GM19351 (cell line): ENCODE data around the gene LCMT1.
"Not testable (repeated sequence)": the region's sequence is repeated elsewhere in the genome, so short reads cannot be mapped to it uniquely, and the experiment has no call there.

Experiments
- ATAC-seq: cut with Tn5 transposase; IDR thresholded peaks from one replicate; pipeline ENCODE4 v1.9.1; 2021; ENCODE audit warnings: mild to moderate bottlenecking, moderate library complexity; ENCODE audit not compliant: unreplicated experiment

Gene LCMT1

GRCh38 chr16:25093208-25094061, 18.1 kb upstream of the LCMT1 start:
- ATAC-seq: peak; percentile 74

GRCh38 chr16:25094596-25094995, 16.9 kb upstream of the LCMT1 start:
- ATAC-seq: no peak

DNA sequence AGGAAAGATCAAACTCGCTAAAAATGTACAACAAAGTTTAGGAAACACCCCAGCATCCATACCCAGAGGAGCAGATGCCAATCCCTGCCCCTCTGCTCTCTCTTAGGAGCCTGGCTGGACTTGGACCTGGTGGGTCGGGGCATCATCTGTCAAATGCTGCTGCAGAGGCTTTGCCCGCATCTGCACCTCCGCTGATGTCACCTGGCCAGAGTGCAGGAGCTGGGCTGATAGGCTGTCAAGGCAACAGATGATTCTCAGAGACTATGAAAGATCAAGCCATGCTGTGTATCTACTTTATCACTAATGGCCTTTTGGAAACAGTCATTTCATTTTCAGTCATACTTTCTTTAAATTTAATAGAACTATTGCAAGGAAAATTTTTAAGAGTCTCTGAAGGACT, 15.9 kb upstream of the LCMT1 start:
- no peak for ATAC-seq

DNA sequence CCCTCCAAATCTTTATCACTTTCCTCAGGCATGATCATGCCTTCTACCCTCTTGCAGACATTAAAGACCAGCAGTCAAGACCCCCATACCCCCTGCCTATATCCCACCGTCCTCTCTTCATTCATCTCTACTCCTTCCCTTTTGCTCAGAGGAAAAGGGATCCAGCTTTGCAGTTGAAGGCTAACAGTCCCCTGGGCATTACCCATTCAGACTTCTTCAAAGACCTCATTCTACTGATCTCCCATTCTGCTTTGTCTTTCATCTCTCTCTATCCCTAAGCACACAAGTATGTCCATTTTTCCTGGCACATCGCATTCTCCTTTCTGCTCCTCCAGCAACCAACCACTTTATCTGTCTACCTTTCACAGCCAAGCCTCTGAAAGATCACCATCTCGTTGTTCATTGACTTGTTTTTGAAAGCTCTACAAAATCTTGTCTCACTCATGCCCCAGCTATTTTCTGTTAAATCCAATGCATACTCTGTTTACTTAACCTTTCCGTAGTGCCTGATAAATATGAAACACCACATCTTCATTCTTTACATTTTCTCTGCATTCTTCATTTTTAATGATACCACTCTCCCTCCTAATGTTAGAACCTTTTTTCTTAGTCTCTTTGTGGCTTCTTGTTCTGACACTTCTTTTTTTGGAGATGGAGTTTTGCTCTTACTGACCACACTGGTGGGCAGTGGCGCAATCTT, 14.1 kb upstream of the LCMT1 start:
- ATAC-seq: no peak

GRCh38 chr16:25100511-25100910, 11.0 kb upstream of the LCMT1 start:
- no peak for ATAC-seq

- ATAC-seq: peak; percentile 53
Measured at GRCh38 chr16:25106567-25107465, 4.7 kb upstream of the LCMT1 start.

DNA sequence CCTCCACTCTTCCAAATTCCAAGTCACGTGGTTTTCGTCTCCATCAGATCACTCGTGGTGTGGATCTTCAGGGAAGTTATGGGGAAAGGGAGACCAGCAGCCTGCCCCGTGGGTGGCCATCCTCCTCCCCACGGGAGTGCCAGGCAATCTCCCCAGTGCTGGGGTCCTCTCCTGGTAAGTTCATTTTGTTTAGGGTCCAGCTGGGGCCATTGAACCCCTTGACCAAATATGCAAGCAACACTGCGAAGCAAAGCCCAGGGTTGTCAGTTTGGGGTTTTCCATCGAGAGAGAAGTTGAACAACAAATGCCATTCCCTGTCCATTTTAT, 4.1 kb upstream of the LCMT1 start:
- ATAC-seq: no peak

- ATAC-seq: no peak
Measured at GRCh38 chr16:25108054-25108453, 3.5 kb upstream of the LCMT1 start.

GRCh38 chr16:25109643-25110042, 1.9 kb upstream of the LCMT1 start:
- no peak for ATAC-seq

DNA sequence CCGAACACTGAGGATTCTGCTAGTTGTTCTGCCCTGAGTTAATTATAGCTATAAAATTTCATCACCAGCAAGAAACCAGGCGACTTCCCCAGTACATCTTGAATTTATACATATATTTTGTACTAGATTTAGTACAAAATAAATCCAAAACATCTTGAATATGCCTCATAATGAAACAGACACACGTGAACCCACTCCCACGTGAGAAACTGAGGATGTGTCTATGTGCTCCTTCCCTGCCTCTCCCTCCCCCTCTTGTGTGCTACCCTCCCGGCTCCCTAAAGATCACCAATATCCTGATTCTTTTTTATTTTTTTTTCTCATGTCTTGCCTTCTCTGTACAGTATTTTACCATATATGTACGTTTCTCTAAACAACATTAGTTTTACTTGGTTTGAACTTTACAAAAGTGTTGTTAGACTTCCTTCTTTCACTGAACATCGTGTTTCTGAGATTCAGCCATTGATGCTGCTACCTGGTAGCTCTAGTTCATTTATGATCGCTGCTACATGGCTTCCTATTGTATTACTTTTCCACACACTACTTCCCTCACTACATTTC, 1.1 kb upstream of the LCMT1 start:
- ATAC-seq: no peak

DNA sequence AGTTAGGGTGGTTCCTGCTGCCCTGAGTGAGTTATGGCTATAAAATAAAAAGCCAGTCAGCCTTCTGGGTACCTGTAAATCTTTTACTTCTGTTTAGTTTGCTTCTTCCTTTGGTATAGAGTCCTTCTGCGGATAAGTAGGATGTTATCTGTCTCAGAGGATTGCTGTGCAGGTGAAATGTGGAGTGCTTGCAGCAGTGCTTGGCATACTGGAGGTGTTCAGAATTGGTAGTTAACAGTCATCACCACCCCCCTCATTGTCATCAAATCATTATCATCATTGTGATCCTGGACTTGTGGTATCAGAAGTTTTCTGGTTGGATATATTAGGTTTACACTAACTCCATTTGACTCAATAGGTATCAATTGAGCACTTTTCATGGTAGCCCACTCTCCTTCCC, 2.6 kb downstream of the LCMT1 start:
- no peak for ATAC-seq

DNA sequence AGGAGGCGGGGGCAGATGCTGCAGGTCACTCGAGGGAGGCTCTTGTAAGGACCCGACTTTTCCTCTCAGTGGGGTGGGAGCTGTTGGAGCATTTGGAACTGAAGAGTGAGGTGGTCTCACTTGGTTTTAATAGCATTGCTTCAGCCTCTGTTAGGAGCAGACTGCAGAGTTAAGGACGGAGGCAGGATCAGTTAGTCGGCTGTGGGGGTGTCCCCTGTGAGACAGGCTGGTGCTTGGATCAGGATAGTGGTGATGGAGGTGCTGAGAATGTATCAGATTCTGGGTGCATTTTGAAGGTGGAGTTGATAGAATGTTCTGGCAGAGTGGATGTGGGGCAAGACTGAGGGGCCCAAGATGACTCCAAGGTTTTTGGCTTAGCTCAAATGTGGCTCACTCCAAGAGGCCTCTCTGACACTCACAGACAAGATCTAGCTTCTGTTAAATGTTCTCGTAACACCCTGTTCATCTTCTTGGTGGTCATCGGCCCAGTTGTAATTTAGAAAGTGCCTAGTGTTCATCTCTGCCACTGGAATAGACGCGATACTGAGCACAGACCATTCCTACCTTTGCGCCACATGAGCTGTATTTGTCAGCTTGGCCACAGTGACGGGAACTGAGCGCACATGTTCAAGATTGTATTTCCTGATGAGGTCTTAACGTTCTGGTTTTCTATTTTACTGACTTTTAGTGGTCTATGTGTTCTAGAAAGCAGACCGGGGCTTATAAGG, 7.5 kb downstream of the LCMT1 start:
- ATAC-seq: no peak

DNA sequence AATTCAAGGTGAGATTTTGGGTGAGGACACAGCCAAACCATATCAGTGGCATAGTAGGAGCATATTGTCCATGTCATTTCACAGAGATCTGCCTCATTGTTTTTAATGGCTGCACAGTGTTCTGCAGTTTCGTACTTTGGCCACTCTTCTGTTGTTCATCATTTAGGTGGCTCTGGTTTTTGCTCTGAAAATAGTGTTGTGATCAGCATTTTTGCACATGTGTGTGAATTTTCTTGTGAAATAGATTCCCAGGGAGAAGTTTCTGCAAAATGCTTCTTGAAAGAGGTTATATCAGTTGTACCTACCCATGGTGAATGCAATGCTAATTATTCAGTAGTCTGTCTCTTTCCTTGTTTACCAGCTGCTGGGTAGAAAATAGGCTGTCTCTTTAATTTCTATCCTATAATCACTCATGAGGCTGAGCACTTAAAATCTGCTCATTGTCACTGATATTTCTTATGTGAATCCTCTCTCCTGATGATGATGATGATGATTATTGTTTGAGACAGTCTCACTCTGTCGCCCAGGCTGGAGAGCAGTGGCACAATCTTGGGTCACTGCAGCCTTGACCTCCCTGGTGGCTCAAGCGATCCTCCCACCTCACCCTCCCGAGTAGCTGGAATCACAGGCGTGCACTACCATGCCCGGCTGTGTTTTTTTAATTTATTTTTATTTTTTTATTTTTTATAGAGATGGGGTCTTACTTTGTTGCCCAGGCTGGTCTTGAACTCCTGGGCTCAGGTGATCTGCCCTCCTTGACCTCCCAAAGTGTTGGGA, 10.5 kb downstream of the LCMT1 start:
- ATAC-seq: no peak

DNA sequence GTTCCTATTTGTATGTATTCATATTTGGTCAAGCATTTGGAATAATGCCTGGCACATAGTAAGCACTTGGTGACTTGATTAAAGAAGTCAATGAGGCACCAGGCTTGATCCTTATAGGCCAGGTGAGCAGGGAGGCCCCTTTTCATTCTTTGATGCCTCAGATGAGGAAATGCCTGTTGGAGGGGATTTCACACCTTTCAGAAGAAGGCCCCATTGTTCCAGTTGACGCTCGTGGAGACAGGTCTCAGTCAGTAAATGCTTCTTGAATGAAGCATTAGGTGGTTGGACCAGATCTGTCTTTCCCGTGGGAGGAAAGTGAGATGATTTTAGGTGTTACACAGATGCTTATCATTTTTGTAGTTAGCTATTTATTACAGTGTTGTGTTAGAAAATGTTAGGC, 13.0 kb downstream of the LCMT1 start:
- no peak for ATAC-seq

- ATAC-seq: not testable (repeated sequence)
Measured at GRCh38 chr16:25126086-25126666, 14.6 kb downstream of the LCMT1 start.

DNA sequence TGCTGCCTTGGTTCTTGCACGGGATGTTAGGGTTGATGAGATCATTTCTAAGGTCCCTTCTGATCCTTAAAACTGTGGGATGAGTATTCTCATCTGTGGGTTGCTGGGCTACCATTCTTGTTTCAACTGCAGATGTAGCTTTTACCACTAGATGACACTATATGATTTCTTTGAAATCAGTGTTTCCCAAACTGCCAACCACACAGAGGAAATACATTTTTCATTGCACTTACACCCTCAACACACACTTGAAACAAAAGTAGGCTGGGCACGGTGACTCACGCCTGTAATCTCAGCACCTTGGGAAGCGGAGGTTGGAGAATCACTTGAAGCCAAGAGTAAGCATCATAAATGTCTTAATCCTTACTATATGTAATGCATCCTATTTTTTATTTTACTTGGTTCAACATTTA, 15.3 kb downstream of the LCMT1 start:
- no peak for ATAC-seq

- not testable (repeated sequence) for ATAC-seq
Measured at GRCh38 chr16:25132751-25133150, 21.2 kb downstream of the LCMT1 start.

- no peak for ATAC-seq
Measured at GRCh38 chr16:25134166-25134700, 22.7 kb downstream of the LCMT1 start.

DNA sequence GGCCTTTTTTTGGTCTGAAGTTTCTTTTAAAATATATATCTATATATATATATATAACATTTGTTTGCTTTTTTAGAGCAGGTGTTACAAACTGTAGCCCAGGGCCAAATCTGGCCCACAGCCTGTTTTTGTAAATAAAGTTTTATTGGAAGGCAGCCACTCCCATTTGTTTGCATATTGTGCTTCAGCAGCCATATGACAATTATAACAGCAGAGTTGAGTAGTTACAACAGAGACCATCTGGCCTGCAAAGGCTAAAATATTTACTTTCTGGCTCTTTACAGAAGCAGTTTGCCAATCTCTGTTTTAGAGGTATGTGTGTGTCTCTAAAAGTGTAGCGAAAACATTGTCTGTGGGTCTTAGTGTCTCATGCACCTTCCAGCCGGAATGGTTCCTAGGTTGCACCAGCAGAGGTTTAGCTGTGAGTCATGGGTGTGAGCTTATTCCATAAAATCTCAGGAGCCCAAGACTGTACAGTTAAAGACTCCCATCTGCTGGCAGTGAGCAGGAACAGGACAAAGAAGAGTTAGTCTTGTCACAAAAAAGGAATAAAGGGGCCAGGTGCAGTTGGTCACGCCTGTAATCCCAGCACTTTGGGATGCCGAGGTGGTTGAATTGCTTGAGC, 23.8 kb downstream of the LCMT1 start:
- ATAC-seq: no peak
